Embryonic facial prominence (tissue), 1 donor: ENCODE data around the gene PRKAG3.

ENCODE experiments used
- DNase-seq: peaks from one replicate; pipeline ENCODE4 v3.0.0-alpha.2; 2016; ENCODE audit errors: extremely low spot score

The PRKAG3 gene

DNA sequence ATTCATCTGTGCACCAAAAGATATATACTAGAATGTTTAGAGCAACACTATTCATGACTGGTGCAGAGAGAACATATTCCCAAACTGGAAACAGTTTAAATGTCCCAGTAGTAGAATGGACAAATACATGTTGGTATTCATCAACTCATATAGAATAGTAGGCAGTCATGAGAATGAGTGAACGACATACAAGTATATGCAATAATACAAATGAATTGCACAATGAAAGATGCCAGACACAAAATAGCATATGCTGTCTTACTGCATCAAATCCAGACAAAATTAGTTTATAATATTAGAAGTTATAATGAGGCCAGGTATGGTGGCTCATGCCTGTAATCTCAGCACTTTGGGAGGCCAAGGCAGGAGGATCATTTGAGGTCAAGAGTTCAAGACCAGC lies 8.3 kb upstream of the PRKAG3 start:
- DNase-seq: no peak

GRCh38 chr2:218839430-218839829 lies 7.8 kb upstream of the PRKAG3 start:
- no peak for DNase-seq

DNA sequence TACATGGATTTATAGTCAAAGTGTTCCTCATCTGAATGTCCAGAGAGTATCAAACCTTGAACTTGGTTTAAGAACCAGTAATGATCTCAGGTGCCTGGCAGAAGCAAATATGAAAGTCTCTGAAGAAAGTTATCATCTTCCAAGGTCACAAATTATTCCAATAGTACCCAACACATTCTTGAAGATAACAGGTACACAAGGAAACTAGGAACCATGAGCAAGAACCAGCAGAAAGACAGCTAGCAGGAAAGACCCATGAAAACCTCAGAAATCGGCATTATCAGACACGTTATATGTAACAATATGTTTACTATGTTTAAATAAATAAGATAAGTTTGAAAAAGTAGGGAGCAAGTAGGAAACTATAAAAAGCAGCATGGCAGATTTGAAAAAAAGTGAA lies 5.9 kb upstream of the PRKAG3 start:
- no peak for DNase-seq

DNA sequence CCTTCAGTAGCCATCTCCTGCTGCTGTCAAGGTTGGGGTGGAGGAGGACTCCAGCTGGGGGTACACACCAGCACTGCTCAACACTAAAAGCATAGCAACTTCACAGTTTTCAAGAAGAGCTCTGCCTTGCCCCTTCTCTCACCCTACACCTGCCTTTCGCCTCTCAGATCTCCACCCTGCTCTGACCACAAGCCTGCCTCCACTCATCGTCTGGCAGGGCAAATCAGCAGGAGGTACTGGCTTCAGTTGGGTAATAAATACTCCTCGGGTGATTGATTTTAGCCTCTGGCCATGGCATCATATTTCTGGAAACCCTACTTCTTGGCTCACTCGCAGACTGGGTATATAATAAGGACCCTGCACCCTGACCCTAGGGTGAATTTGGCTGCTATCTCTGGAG lies 3.1 kb upstream of the PRKAG3 start:
- DNase-seq: no peak

DNA sequence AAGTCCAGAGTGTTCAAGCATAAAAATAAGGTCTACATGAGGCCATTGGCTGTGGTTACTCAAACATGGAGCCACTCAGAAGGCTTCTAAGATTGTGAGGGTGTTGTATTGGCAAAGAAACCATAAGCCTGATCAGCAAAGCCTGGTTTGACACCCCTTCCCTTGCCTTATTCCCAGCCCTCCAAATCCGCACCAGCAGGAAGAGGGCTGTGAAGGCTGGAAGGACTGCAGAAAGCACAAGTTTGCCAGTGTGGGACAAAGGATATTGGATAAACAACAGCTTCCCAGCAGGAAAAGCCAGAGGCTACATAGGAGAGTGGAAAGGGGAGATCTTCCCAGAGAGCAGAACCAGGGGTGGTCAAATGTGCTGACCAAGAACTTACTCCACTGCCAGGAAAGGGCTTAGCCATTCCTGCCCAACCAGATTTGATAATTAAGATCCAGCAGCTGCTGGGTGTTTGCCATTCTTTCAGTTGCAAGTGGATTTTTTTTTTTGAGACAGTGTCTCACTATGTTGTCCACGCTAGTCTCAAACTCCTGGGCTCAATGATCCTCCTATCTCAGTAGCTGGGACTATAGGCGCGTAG lies 1.5 kb upstream of the PRKAG3 start:
- DNase-seq: no peak

DNA sequence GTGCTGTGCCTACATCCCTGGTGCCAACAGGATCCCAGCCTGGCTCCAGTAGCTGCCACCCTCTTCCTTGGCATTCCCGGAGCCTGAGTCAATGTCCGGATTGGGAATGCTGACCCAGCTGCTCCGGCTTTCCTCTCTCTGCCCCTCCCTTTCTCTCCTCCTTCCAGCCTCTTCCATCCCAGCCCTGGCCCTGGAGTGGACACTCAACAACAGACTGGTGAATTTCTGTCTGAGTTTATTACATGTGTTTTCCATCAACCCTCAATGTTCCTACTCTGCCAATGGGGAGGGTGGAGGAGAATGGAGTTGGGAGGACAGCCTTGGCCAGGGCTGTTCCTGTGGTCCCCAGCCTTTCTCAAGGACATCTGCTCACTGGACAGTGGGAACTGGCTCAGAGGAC lies 917 bp upstream of the PRKAG3 start:
- no peak for DNase-seq

DNA sequence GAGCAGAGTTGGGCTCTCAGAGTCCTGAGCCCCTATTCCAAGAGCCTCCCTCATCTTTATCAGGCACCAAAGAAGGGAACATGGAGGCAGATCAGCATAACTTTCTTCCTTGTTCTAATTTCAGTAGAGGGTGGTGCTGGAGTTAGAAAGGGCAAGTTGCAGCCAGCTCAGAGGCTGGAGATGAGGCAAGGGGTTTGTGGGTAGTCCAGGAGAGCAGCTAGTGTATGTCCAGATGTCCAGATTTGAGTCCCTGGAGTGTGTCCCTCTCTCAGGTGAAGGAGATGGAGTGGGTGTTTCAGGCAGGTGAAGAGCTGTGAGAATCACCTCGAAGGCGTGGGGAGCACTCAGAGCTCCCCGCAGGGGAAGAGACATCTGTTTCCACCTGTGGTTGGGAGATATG lies 478 bp upstream of the PRKAG3 start:
- DNase-seq: no peak

DNA sequence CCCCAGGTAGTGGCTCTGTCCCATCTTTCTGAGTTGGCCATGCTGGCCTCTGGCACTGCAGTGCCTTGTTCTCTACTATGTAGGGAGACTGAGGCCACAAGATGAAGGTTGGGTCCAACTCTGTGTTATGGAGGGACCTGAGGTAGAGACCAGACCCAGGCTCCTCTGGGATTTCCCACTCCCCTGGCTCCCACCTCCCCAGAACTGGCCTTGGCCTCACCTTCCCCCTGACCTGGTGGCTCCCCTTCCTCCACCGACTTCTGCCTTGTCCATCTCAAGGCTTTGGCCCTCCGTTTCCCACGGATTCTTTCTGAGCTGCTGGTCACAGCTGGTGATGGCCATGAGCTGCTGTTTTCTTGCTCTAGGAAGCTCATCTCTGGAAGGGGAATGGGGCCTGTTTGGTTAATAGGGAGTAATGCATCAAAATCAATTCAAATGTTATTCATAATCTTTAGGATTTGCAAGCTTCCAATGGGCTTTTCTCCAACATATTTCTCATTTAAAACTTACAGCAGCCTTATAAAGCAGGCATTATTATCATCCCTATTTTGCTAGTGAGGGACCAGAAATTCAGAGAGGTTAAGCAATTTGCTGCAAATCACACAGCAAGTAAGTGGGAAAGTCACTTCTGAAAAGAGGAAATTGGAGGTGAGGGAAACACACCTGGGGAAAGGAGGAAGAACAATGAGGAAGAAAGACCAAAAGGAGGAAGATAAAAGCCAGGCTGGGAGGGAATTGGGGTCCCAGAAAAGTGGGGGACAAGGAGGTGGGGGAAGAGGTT lies 887 bp downstream of the PRKAG3 start:
- no peak for DNase-seq

DNA sequence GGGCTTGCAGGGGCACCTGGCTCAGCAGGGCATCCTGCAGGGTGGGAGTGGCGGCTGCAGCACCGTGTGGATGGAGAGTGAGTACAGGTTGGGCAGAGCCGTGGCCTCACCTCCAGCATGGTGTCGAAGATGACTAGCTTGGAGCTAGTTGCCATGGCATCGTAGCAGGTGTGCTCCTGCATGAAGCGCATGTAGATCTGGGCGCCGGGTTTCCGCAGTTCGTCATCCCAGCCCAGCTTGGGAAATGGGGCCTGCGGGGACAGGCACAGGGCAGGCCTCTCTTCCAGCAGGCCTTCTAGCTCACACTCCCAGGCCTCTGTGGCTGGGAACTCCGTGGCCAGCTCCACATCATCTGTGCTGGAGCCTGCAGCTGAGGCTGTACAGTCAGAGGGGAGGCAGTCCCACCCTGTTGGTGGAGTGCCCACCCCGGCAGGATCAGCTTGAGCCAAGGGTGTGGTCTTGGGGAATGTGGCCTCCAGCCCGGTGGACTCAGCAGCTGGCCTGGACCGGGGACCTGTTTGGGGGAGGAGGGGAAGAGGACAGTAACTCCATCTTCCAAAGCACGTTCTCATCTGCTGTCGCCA lies 1.6 kb downstream of the PRKAG3 start:
- DNase-seq: no peak

- no peak for DNase-seq
Observed at GRCh38 chr2:218828477-218828778, 3.2 kb downstream of the PRKAG3 start.

GRCh38 chr2:218827701-218828476 lies 3.7 kb downstream of the PRKAG3 start:
- no peak for DNase-seq

GRCh38 chr2:218826791-218827190 lies 4.8 kb downstream of the PRKAG3 start:
- no peak for DNase-seq

DNA sequence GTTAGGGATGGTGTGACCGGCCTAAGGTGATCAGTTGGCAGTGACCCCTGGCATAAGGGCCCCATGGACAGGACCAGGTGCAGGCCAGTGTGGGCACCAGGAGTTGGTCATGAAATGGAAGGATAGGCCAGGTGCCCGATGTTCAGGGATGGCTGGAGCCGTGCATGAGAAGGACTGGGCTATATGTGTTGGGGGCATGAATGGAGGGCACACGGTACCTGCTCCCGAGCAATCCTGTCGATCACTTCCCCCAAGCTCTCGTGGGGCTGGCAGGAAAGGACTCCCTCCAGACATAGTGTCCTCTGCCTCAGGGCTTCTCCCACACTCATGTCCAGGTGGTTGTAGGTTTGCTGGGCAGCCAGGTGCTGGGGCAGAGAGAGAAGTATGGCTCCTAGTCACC lies 7.6 kb downstream of the PRKAG3 start:
- DNase-seq: no peak

- DNase-seq: no peak
Observed at GRCh38 chr2:218823196-218823855, 8.3 kb downstream of the PRKAG3 start.

DNA sequence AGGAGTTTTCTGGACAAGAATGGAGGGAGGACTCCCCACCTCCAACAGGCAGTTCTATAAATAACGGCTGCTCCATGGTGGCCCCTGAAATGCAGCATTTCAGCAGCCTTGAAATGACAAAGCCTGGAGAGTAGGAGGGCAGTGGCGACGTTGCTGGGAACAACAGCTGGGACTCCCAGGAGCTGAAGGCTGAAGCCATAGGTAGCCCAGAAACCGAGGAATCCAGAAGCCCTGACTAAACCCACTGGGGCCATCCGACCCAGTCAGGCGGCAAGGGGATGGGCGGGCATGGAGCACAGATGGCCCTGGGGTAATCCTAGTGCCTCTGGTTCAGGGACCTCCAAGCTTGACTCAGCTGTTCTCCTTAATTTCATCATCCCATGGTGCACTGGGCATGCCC lies 9.0 kb downstream of the PRKAG3 start:
- no peak for DNase-seq

DNA sequence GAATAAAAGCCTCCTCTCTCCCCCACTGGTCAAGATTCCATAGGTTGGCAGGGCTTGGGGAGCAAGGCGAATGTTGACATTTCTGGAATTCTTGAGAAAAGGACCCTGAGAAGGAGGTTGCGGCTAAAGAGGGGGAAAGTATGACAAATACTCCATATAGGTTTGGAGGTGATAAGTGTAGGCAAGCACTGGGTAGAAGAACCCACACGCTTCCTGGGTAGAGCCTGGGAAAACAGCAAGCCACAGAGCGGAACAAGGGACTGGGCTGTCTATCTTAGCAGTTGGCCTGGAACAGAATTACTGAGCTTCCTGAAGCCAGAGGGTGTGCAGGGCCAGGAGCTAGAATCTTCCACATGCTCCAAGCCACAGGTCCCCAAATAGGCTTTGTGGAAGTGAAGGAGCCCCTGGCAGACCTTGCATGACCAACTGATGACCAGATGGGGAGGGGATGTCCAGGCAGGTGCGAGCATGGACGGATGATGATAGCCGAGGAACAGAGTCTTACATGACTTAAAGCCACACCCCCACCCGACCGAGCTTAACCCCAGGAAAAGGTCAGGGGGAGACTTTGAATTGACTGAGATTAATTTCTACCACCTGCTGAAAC lies 9.9 kb downstream of the PRKAG3 start:
- no peak for DNase-seq

DNA sequence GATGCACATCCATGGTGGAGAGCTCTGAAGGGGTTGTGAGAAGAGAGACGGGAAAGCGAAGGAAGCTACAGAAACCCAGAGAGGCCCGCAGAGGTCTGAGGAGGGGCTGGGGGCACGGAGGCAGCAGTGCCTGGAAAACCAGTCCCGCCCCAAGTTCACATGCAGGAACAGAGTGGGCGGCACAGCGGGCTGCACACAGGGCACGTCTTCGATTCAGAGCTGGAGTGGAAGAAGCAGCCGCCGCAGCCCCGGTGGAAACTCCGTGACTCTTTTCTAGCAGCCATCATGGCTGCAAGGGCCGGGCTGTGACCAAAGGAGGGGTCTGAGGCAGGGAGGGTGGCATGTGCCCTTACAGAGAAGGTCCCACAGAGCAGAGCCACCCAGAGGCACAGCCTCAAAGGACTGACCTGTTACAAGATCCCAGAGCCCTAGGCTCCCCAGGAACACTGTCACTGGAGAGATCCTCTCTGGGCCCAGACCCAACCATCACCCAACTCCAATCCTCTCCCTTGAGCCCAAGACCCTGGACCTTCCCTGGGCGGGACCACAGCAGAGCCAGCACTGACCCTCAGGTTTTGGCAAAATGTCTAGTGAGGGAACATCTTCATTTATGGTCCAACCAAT lies 10.7 kb downstream of the PRKAG3 start:
- DNase-seq: no peak

DNA sequence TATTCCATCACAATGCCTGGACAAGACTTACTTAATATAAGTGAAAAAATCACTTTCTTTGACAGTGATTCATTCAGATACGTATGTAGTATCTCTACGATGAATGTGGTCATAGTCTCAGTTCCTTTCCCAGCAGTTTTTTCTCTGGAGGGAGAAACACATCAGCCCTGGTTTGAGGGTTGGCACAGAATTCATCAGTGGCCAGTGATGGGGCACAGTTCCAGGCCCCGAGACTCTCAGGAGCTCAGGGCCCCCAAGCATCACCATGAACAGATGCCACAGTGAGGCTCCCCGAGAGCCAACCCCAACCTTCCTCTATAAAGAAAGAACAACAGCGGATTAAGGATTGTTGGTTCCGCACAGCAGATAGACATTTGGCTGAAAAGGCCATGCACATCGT lies 12.5 kb downstream of the PRKAG3 start:
- no peak for DNase-seq

GRCh38 chr2:218816561-218817011 lies 15.0 kb downstream of the PRKAG3 start:
- no peak for DNase-seq

- DNase-seq: no peak
Observed at GRCh38 chr2:218815649-218816048, 16.0 kb downstream of the PRKAG3 start.

- DNase-seq: no peak
Observed at GRCh38 chr2:218815244-218815637, 16.4 kb downstream of the PRKAG3 start.
